Gastrocnemius medialis (tissue), 4 donors: ENCODE data around the gene PDPN. TPM values are rescaled to one million over a fixed set of nuclear protein-coding genes. Genes with fewer than 3 reads are reported as not detected.

Source experiments
- ATAC-seq, 2 donors: fragments of 150-250 bp; one replicate each; pipeline ENCODE4 v1.9.1; 2016
- DNase-seq, 2 donors: peaks; one replicate each; pipeline ENCODE4 v3.0.0-alpha.2; 2019
- H3K27ac ChIP-seq, 4 donors: fragments of 200-600 bp; sonication (generic); 1 replicate in 1 of 4; 2 replicates in 3 of 4; pipeline ENCODE4 v1.5.1; 2016 to 2018; ENCODE audit warnings: mild to moderate bottlenecking in 2 of 4, moderate library complexity in 1 of 4
- H3K27me3 ChIP-seq, 3 donors: fragments of 200-600 bp; sonication (generic) in 2 of 3; 1 replicate in 1 of 3; 2 replicates in 2 of 3; pipeline versions ENCODE4 v1.5.1 to v1.6.0; 2016 to 2019; ENCODE audit warnings: mild to moderate bottlenecking in 1 of 3, moderate library complexity in 1 of 3
- H3K36me3 ChIP-seq, 2 donors: fragments of 200-600 bp; sonication (generic) in 1 of 2; one replicate each; pipeline ENCODE4 v1.5.1; 2017 to 2018
- H3K4me1 ChIP-seq, 2 donors: fragments of 200-600 bp; sonication (generic) in 1 of 2; one replicate each; pipeline ENCODE4 v1.5.1; 2016 to 2017; ENCODE audit warnings: mild to moderate bottlenecking in 2 of 2
- H3K4me3 ChIP-seq, 4 donors: fragments of 200-600 bp; sonication (generic) in 3 of 4; 1 replicate in 1 of 4; 2 replicates in 3 of 4; pipeline ENCODE4 v1.5.1; 2016 to 2019; ENCODE audit warnings: mild to moderate bottlenecking in 2 of 4
- H3K9me3 ChIP-seq, 3 donors: fragments of 200-600 bp; sonication (generic) in 2 of 3; 1 replicate in 1 of 3; 2 replicates in 2 of 3; pipeline ENCODE4 v1.5.1; 2016 to 2019
- POLR2A ChIP-seq, 2 donors: fragments of 450-650 bp; IDR thresholded peaks; one replicate each; pipeline ENCODE4 v1.6.1; 2017; ENCODE audit warnings: antibody characterized with exemption in 2 of 2, mild to moderate bottlenecking in 2 of 2, moderate library complexity in 2 of 2
- in situ Hi-C, 4 donors: fragments of 200-750 bp; cut with MboI; loops; one replicate each; pipeline versions ENCODE4 v1.15.0 to v1.8.0; 2017; ENCODE audit warnings: low sequenced_read_pairs in 4 of 4
- intact Hi-C: fragments of 100-400 bp; cut with DNase I; formaldehyde crosslinking; loops from one replicate; pipeline ENCODE4 v1.15.1; 2023; ENCODE audit warnings: low total_unique reads
- total RNA-seq, 4 donors: library from RNA; depleted of rRNA; stranded (reverse); fragments of >200 nt; gene quantifications; one replicate each; pipeline versions ENCODE4 v1.1.0 to v1.2.3, GENCODE V29; 2016
- TF ChIP-seq, protein P1 (sequence below), 5 experiments: fragments of 450-650 bp in 3 of 5; fragments of 200-600 bp in 2 of 5; sonication (generic) in 2 of 5; IDR thresholded peaks in 4 of 5; conservative IDR thresholded peaks in 1 of 5; 1 replicate in 4 of 5; 2 replicates in 1 of 5; pipeline ENCODE4 v1.5.1; 2016 to 2019; ENCODE audit warnings: antibody characterized with exemption in 5 of 5, mild to moderate bottlenecking in 3 of 5, moderate library complexity in 3 of 5

PDPN gene
- total RNA-seq, 4 donors from 2014 or later, result 9.8 to 42.5 (median 21.3) TPM

DNA sequence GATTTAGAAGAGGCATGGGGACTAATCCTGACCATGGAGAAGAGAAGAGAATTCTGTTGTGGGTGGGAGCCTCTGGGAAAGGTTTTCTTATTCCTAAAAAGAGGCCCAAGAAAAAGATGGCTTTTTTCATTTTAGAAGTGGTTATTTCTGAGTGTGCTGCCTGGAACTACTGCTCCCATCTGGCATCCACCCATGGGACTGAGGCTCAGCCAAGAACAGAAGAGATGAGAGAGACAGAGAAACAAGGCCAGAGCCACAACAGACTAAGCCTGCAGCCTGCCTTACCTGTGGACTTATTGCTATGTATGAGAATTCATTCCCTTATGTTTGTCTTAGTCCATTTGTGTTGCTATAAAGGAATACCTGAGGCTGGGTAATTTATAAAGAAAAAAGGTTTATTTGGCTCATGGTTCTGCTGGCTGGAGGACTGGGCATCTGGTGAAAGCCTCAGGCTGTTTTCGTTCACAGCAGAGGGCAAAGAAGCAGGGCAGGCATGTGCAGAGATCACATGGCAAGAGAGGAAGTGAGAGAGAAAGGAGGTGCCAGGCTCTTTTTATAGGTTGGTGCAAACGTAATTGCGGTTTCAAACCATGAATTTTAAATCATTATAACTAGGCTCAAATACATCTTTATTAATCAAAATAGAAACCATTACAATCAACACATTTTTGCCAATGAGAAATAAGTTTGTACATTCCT is 58.8 kb downstream of the PDPN start:
- Histone ChIP-seq H3K27ac (peak overlapping the region in 1 of 4 donors; percentile 15), H3K4me1 (no peaks in the 10 kb centered on the region), H3K27me3 (no peaks in the 10 kb centered on the region), H3K36me3 (no peaks in the 10 kb centered on the region), H3K4me3 (no peak overlapping the region), H3K9me3 (no peaks in the 10 kb centered on the region)
- peak in 1 of 2 donors; percentile 52 for ATAC-seq
- TF ChIP-seq, protein P1, sequence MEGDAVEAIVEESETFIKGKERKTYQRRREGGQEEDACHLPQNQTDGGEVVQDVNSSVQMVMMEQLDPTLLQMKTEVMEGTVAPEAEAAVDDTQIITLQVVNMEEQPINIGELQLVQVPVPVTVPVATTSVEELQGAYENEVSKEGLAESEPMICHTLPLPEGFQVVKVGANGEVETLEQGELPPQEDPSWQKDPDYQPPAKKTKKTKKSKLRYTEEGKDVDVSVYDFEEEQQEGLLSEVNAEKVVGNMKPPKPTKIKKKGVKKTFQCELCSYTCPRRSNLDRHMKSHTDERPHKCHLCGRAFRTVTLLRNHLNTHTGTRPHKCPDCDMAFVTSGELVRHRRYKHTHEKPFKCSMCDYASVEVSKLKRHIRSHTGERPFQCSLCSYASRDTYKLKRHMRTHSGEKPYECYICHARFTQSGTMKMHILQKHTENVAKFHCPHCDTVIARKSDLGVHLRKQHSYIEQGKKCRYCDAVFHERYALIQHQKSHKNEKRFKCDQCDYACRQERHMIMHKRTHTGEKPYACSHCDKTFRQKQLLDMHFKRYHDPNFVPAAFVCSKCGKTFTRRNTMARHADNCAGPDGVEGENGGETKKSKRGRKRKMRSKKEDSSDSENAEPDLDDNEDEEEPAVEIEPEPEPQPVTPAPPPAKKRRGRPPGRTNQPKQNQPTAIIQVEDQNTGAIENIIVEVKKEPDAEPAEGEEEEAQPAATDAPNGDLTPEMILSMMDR (IDR thresholded peaks at IDR 0.05 in 4 of 5, conservative IDR thresholded peaks at IDR 0.05 in 1 of 5), result no peak
- no peak for TF ChIP-seq POLR2A (IDR thresholded peaks at IDR 0.05)
- in situ Hi-C loops, result no loop called here
- no peak for DNase-seq
- intact Hi-C loops, result no loop called here

DNA sequence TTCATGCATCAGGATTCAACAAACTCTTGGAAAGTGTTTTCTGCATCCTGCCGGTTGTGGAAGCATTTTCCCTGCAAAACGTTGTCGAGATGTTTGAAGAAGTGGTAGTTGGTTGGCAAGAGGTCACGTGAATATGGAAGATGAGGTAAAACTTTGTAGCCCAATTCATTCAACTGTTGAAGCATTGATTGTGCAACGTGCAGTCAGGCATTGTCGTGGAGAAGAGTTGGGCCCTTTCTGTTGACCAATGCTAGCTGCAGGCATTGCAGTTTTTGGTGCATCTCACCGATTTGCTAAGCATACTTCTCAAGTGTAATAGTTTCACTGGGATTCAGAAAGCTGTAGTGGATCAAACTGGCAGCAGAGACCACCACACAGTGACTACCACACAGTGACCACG is 59.4 kb downstream of the PDPN start:
- no peak for TF ChIP-seq POLR2A (IDR thresholded peaks at IDR 0.05)
- TF ChIP-seq, protein P1 (IDR thresholded peaks at IDR 0.05 in 4 of 5, conservative IDR thresholded peaks at IDR 0.05 in 1 of 5), result no peak
- no peak for DNase-seq
- Histone ChIP-seq H3K27me3 (no peaks in the 10 kb centered on the region), H3K27ac (no peak overlapping the region), H3K4me1 (no peaks in the 10 kb centered on the region), H3K4me3 (no peak overlapping the region), H3K9me3 (no peaks in the 10 kb centered on the region), H3K36me3 (no peaks in the 10 kb centered on the region)
- in situ Hi-C loops (no loop called here), intact Hi-C loops (no loop called here)
- no peak for ATAC-seq

DNA sequence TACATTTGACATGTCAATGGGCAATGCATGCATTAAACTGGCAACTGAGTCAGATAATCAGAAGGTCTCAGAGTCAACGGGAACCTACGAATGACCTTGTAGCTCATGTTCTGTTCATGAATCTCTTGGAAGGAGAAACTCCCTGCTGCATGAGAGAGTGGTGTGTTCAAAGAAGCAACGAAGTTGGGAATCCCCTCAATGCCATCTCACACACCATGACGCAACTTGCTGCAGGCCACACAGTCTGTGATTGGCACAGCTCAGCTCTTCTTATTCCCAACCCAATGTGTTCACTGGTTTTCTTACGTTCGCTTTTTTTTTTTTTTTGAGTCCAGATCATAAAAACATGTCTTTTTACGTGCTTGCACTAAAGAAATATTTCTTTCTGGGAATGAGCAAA is 62.9 kb downstream of the PDPN start:
- Histone ChIP-seq H3K4me1 (no peaks in the 10 kb centered on the region), H3K36me3 (no peaks in the 10 kb centered on the region), H3K27ac (no peak overlapping the region), H3K9me3 (no peaks in the 10 kb centered on the region), H3K27me3 (no peaks in the 10 kb centered on the region), H3K4me3 (no peak overlapping the region)
- DNase-seq (no peak), ATAC-seq (no peak)
- TF ChIP-seq, protein P1 (IDR thresholded peaks at IDR 0.05 in 4 of 5, conservative IDR thresholded peaks at IDR 0.05 in 1 of 5), result no peak
- TF ChIP-seq POLR2A (IDR thresholded peaks at IDR 0.05), result no peak
- intact Hi-C loops (loop anchor here (2.0 kb wide), 1 partner anchor 32 kb away; no protein-coding TSS in a partner anchor), in situ Hi-C loops (no loop called here)

DNA sequence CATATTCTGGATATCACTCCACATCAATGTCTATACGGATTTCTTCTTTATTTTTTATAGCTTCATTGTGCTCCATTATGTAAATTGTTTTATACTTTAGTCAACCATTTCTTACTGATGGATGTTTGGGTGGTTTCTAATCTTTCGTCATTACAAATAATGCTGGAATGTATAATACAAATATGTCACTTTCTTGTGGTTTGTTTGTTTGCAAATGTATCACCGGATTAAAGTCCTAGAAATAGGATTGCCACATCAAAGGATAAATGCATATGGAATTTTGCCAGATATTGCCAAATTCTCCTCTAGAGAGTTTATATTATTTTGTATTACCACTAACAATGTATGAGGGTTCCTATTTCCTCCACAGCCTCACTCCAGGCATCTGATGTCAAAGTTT is 67.6 kb downstream of the PDPN start:
- H3K4me3 ChIP-seq, result no peak overlapping the region
- intact Hi-C loops (no loop called here), in situ Hi-C loops (no loop called here)
- DNase-seq (no peak), ATAC-seq (no peak)
- no peak overlapping the region for H3K27ac ChIP-seq
- no peaks in the 10 kb centered on the region for H3K36me3 ChIP-seq
- TF ChIP-seq POLR2A (IDR thresholded peaks at IDR 0.05), result no peak
- TF ChIP-seq, protein P1 (IDR thresholded peaks at IDR 0.05 in 4 of 5, conservative IDR thresholded peaks at IDR 0.05 in 1 of 5), result no peak
- H3K27me3 ChIP-seq, result no peaks in the 10 kb centered on the region
- H3K9me3 ChIP-seq, result no peaks in the 10 kb centered on the region
- H3K4me1 ChIP-seq, result no peaks in the 10 kb centered on the region

DNA sequence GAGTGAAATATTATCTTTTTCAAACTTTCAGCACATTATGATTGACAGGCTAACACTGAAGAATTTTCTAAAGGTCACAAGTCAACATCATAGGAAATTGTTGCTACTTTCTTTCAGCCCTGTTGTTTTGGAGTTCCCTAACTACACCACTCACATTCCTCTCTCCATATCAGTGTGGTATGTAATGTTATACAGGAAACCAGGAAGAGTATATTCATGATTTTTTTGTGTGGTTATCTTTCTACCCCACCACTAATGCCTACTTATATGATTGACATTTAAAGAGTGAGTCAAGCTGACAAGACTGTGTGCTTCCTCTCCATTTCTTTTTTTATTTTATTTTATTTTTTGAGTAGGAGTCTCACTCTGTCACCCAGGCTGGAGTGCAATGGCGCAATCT is 68.6 kb downstream of the PDPN start:
- no peaks in the 10 kb centered on the region for H3K4me1 ChIP-seq
- H3K9me3 ChIP-seq, result no peaks in the 10 kb centered on the region
- no peak overlapping the region for H3K4me3 ChIP-seq
- no peaks in the 10 kb centered on the region for H3K36me3 ChIP-seq
- TF ChIP-seq, protein P1 (IDR thresholded peaks at IDR 0.05 in 4 of 5, conservative IDR thresholded peaks at IDR 0.05 in 1 of 5), result no peak
- TF ChIP-seq POLR2A (IDR thresholded peaks at IDR 0.05), result no peak
- in situ Hi-C loops (no loop called here), intact Hi-C loops (no loop called here)
- no peak overlapping the region for H3K27ac ChIP-seq
- DNase-seq, result no peak
- no peak for ATAC-seq
- H3K27me3 ChIP-seq, result no peaks in the 10 kb centered on the region
